Neuronal stem cell (in vitro differentiated cells): Measurements from ENCODE around the gene SH3TC1.

Experiments used
- DNase-seq: peaks from one replicate; pipeline ENCODE4 v3.0.0-alpha.2; 2013; ENCODE audit warnings: low spot score
- H2AFZ ChIP-seq: one replicate; pipeline ENCODE4 v1.6.1; 2013; ENCODE audit warnings: mild to moderate bottlenecking, low read length, inconsistent platforms
- H2AK5ac ChIP-seq: 2 replicates; pipeline ENCODE4 v1.6.1; 2013; ENCODE audit warnings: low read depth, mild to moderate bottlenecking, inconsistent platforms, low read length, moderate library complexity, mixed read lengths
- H2BK120ac ChIP-seq: 2 replicates; pipeline ENCODE4 v1.6.1; 2013; ENCODE audit warnings: low read depth, mild to moderate bottlenecking, inconsistent platforms, low read length, moderate library complexity, mixed read lengths
- H2BK12ac ChIP-seq: one replicate; pipeline ENCODE4 v1.6.1; 2013; ENCODE audit warnings: low read length, inconsistent platforms
- H2BK15ac ChIP-seq: 2 replicates; pipeline ENCODE4 v1.6.1; 2013; ENCODE audit warnings: mild to moderate bottlenecking, low read length, inconsistent platforms, mixed read lengths
- H2BK5ac ChIP-seq: one replicate; pipeline ENCODE4 v1.6.1; 2013; ENCODE audit warnings: inconsistent platforms, mild to moderate bottlenecking, low read length, moderate library complexity
- H3K14ac ChIP-seq: one replicate; pipeline ENCODE4 v1.6.1; 2013; ENCODE audit warnings: low read length, inconsistent platforms
- H3K18ac ChIP-seq: 2 replicates; pipeline ENCODE4 v1.6.1; 2013; ENCODE audit warnings: low read length, inconsistent platforms
- H3K23ac ChIP-seq: 2 replicates; pipeline ENCODE4 v1.6.1; 2013; ENCODE audit warnings: low read depth, mild to moderate bottlenecking, mixed read lengths, low read length, inconsistent platforms; ENCODE audit not compliant: poor library complexity
- H3K27ac ChIP-seq: replicated peaks from 3 replicates; pipeline ENCODE4 v1.5.1; 2013; ENCODE audit warnings: low read length, inconsistent platforms
- H3K27me3 ChIP-seq, 3 experiments: 2 replicates each; pipeline ENCODE4 v1.6.1; 2013; ENCODE audit warnings: low read length in 3 of 3, mild to moderate bottlenecking in 2 of 3, inconsistent platforms in 1 of 3, low read depth in 1 of 3, mixed read lengths in 1 of 3, moderate library complexity in 1 of 3; ENCODE audit not compliant: control insufficient read depth in 3 of 3, insufficient read depth in 3 of 3
- H3K36me3 ChIP-seq, 2 donors: replicated peaks in 1 of 2; 2 replicates each; pipeline ENCODE4 v1.6.1; 2013; ENCODE audit warnings: low read length in 2 of 2; ENCODE audit not compliant: control insufficient read depth in 2 of 2, insufficient read depth in 2 of 2
- H3K4ac ChIP-seq: 2 replicates; pipeline ENCODE4 v1.6.1; 2013; ENCODE audit warnings: inconsistent platforms, mild to moderate bottlenecking, low read length, moderate library complexity
- H3K4me1 ChIP-seq, 2 donors: 1 replicate in 1 of 2; 2 replicates in 1 of 2; pipeline ENCODE4 v1.6.1; 2013; ENCODE audit warnings: low read length in 2 of 2, low read depth in 1 of 2; ENCODE audit not compliant: control insufficient read depth in 2 of 2, insufficient read depth in 1 of 2
- H3K4me2 ChIP-seq: one replicate; pipeline ENCODE4 v1.6.1; 2013; ENCODE audit warnings: mild to moderate bottlenecking, low read length, inconsistent platforms; ENCODE audit not compliant: insufficient read depth, poor library complexity, severe bottlenecking
- H3K4me3 ChIP-seq, 2 donors: 2 replicates each; pipeline ENCODE4 v1.5.1; 2013; ENCODE audit warnings: low read length in 2 of 2, mild to moderate bottlenecking in 2 of 2, inconsistent platforms in 1 of 2, moderate library complexity in 1 of 2
- H3K79me1 ChIP-seq: one replicate; pipeline ENCODE4 v1.6.1; 2013; ENCODE audit warnings: low read depth, mild to moderate bottlenecking, inconsistent platforms, low read length, moderate library complexity
- H3K9ac ChIP-seq: one replicate; pipeline ENCODE4 v1.6.1; 2013; ENCODE audit warnings: mild to moderate bottlenecking, low read depth, low read length, inconsistent platforms; ENCODE audit not compliant: poor library complexity
- H3K9me3 ChIP-seq, 2 donors: replicated peaks in 1 of 2; 2 replicates each; pipeline versions ENCODE3 to v1.6.1; 2013; ENCODE audit warnings: low read length in 2 of 2, mild to moderate bottlenecking in 2 of 2, inconsistent platforms in 1 of 2, low read depth in 1 of 2, mixed read lengths in 1 of 2, moderate library complexity in 1 of 2; ENCODE audit not compliant: control insufficient read depth in 2 of 2, insufficient read depth in 1 of 2
- H4K8ac ChIP-seq: one replicate; pipeline ENCODE4 v1.6.1; 2013; ENCODE audit warnings: low read depth, mild to moderate bottlenecking, inconsistent platforms, low read length, moderate library complexity
- H4K91ac ChIP-seq: one replicate; pipeline ENCODE4 v1.6.1; 2013; ENCODE audit warnings: low read length, low read depth, mild to moderate bottlenecking, inconsistent platforms; ENCODE audit not compliant: poor library complexity
- WGBS, 2 donors: extraction: QIAGEN DNeasy Blood & Tissue Kit; methylation state at CpG; one replicate each; pipeline ENCODE4 v1.1.7; 2013; ENCODE audit warnings: missing lambda C conversion rate in 2 of 2, mixed read lengths in 1 of 2; ENCODE audit not compliant: insufficient read length in 2 of 2, insufficient replicate concordance in 1 of 2; ENCODE audit errors: extremely low coverage in 2 of 2; 5-methylcytosine and 5-hydroxymethylcytosine counted together

Gene SH3TC1

GRCh38 chr4:8191136-8191747 is 7.8 kb upstream of the SH3TC1 start:
- H2AK5ac ChIP-seq, result peak overlapping the region; percentile 90
- H3K9me3 ChIP-seq, result no peaks in the 10 kb centered on the region
- no peak overlapping the region for H2BK15ac ChIP-seq
- no peak overlapping the region for H3K27ac ChIP-seq
- peak overlapping the region; percentile 66 for H3K18ac ChIP-seq
- peak overlapping the region; percentile 23 for H4K8ac ChIP-seq
- WGBS, 2 donors, result no CpG with 5 or more reads among the region's 23 CpGs
- H2BK12ac ChIP-seq, result no peak overlapping the region
- no peak overlapping the region for H2BK5ac ChIP-seq
- no peaks in the 10 kb centered on the region for H3K36me3 ChIP-seq
- DNase-seq, result no peak
- no peak overlapping the region for H3K4me3 ChIP-seq
- no peak overlapping the region for H3K4ac ChIP-seq
- peaks cover 0 to 6% (median 0%) of the 10 kb centered on the region in 3 experiments for H3K27me3 ChIP-seq
- no peak overlapping the region for H3K4me2 ChIP-seq
- H3K4me1 ChIP-seq, result peaks cover 0 to 6% of the 10 kb centered on the region in 2 donors
- no peak overlapping the region for H3K14ac ChIP-seq
- peak overlapping the region; percentile 9 for H4K91ac ChIP-seq
- H2AFZ ChIP-seq, result no peak overlapping the region
- H3K79me1 ChIP-seq, result peaks cover 5% of the 10 kb centered on the region
- H3K9ac ChIP-seq, result no peak overlapping the region
- H2BK120ac ChIP-seq, result no peak overlapping the region
- H3K23ac ChIP-seq, result no peak overlapping the region

DNA sequence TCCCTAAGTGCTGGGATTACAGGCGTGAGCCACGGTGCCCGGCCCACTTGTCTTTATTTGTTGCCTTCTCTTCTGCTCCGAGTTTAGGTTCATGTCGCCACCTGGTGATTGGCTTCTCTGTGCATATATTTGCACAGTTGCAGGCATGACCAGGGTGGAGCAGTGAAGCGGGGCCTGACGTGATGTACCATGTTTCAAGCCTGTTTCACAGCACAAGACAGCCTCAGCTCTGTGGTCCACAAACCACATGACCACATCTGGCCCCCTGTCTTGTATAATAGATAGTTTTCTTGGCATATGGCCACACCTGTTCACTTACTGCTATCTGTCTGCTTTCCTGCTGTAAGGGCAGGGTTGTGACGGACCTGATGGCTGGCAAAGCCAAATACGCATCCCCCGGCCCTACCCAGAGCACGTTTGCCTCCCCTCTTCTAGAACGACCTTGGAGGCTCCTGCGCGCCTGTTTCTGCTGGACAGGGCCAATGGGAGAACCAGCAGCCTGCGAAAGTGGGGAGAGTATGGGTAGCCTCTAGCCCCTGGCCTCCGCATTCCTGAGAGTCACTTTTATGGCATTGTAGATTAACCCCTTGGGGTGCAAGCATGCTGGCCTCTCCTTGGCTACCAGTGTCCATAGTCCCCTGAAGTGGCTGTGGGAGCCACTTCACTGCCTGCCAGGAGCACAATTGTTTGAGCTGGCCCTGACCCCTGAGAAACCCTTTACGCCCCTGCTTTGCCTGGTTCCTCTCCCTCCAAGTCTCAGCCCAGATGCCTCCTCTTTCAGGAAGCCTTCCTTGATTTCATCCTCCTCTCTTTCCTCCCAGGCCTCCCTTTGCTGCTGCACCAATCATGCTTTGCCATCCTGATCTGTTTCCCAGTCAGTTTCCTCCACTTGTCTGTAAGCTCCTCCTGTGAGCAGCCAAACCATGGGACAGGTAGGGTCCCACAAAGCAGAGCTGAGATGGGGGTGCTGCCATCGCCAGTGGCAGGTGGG is 6.0 kb upstream of the SH3TC1 start:
- no peak overlapping the region for H3K27ac ChIP-seq

GRCh38 chr4:8194306-8195242 is 4.5 kb upstream of the SH3TC1 start:
- H3K27ac ChIP-seq, result no peak overlapping the region
- peak overlapping the region; percentile 30 for H2AK5ac ChIP-seq
- no peak for DNase-seq
- H3K18ac ChIP-seq, result no peak overlapping the region
- no CpG with 5 or more reads among the region's 19 CpGs for WGBS, 2 donors
- no peak overlapping the region for H2AFZ ChIP-seq
- no peak overlapping the region for H3K4me2 ChIP-seq
- H3K9me3 ChIP-seq, result no peaks in the 10 kb centered on the region
- peak overlapping the region; percentile 60 for H3K9ac ChIP-seq
- H2BK5ac ChIP-seq, result peak overlapping the region; percentile 53
- H2BK12ac ChIP-seq, result no peak overlapping the region
- no peak overlapping the region for H4K8ac ChIP-seq
- H2BK15ac ChIP-seq, result peak overlapping the region; percentile 4
- H3K79me1 ChIP-seq, result no peaks in the 10 kb centered on the region
- H3K4ac ChIP-seq, result no peak overlapping the region
- no peak overlapping the region for H3K14ac ChIP-seq
- H3K4me1 ChIP-seq, result peaks cover 6 to 9% of the 10 kb centered on the region in 2 donors
- no peak overlapping the region for H3K23ac ChIP-seq
- peak overlapping the region; percentile 17 for H2BK120ac ChIP-seq
- H3K36me3 ChIP-seq, result no peaks in the 10 kb centered on the region
- no peak overlapping the region for H3K4me3 ChIP-seq
- H3K27me3 ChIP-seq, result peaks cover 0 to 6% (median 0%) of the 10 kb centered on the region in 3 experiments
- no peak overlapping the region for H4K91ac ChIP-seq

More for the DNA sequence above, 6.0 kb upstream of the SH3TC1 start:
- no peak overlapping the region for H2AFZ ChIP-seq
- H2AK5ac ChIP-seq, result peak overlapping the region; percentile 71
- H4K8ac ChIP-seq, result peak overlapping the region; percentile 3
- H3K4me1 ChIP-seq, result peaks cover 0 to 6% of the 10 kb centered on the region in 2 donors
- H3K4ac ChIP-seq, result no peak overlapping the region
- no peak overlapping the region for H3K23ac ChIP-seq
- no peak overlapping the region for H2BK120ac ChIP-seq
- H3K79me1 ChIP-seq, result peaks cover 5% of the 10 kb centered on the region
- no peak overlapping the region for H3K14ac ChIP-seq
- peaks cover 0 to 6% (median 0%) of the 10 kb centered on the region in 3 experiments for H3K27me3 ChIP-seq
- no CpG with 5 or more reads among the region's 18 CpGs for WGBS, 2 donors
- H3K4me2 ChIP-seq, result no peak overlapping the region
- no peak overlapping the region for H3K9ac ChIP-seq
- no peak overlapping the region for H4K91ac ChIP-seq
- no peak overlapping the region for H2BK5ac ChIP-seq
- no peak overlapping the region for H3K4me3 ChIP-seq
- H2BK12ac ChIP-seq, result peak overlapping the region; percentile 2
- no peaks in the 10 kb centered on the region for H3K9me3 ChIP-seq
- no peak overlapping the region for H2BK15ac ChIP-seq
- peak overlapping the region; percentile 40 for H3K18ac ChIP-seq
- no peaks in the 10 kb centered on the region for H3K36me3 ChIP-seq
- DNase-seq, result no peak
